Measurements from ENCODE around the gene LAMA3. TPM values are rescaled to one million over a fixed set of nuclear protein-coding genes. Genes with fewer than 3 reads are reported as not detected.

LAMA3 gene
- total and polyA plus RNA-seq, 2 of the 13 experiments (the other 11 are each of a cell fraction or from before 2014, with no cell fraction given) = 0.45 to 2.2 TPM

- TF ChIP-seq AKNA (CRISPR knock-in tag; IDR thresholded peaks at IDR 0.05; ENCODE audit: borderline replicate concordance) (no peak), SMAD9 (CRISPR knock-in tag; IDR thresholded peaks at IDR 0.05) (no peak), ZBTB4 (CRISPR knock-in tag; IDR thresholded peaks at IDR 0.05; ENCODE audit: borderline replicate concordance) (no peak), ATF7 (IDR thresholded peaks at IDR 0.05) (no peak), ATF7 (CRISPR knock-in tag; IDR thresholded peaks at IDR 0.05) (no peak), FOXJ3 (CRISPR knock-in tag; IDR thresholded peaks at IDR 0.05; ENCODE audit: borderline replicate concordance) (no peak), ZNF143 (CRISPR knock-in tag; IDR thresholded peaks at IDR 0.05) (no peak), ZNF839 (CRISPR knock-in tag; IDR thresholded peaks at IDR 0.05; ENCODE audit: borderline replicate concordance) (no peak), RARA (CRISPR knock-in tag; IDR thresholded peaks at IDR 0.05) (no peak), IKZF5 (CRISPR knock-in tag; IDR thresholded peaks at IDR 0.05) (no peak), BCL6 (CRISPR knock-in tag; IDR thresholded peaks at IDR 0.05) (no peak), GLI4 (CRISPR knock-in tag; IDR thresholded peaks at IDR 0.05; ENCODE audit: borderline replicate concordance) (no peak)
Measured at GRCh38 chr18:23701544-23702064, 12.4 kb downstream of the LAMA3 start (continued).
